HUES6 (cell line): Measurements from ENCODE around the gene BCL2.

Experiments
- H3K27ac ChIP-seq: 2 replicates; pipeline ENCODE4 v1.7.0; 2013; ENCODE audit warnings: low read depth, mild to moderate bottlenecking, low read length, inconsistent platforms
- H3K27me3 ChIP-seq: 2 replicates; pipeline ENCODE4 v1.6.1; 2013; ENCODE audit warnings: low read length; ENCODE audit not compliant: control insufficient read depth, insufficient read depth
- H3K36me3 ChIP-seq: 2 replicates; pipeline ENCODE4 v1.6.1; 2013; ENCODE audit warnings: low read length; ENCODE audit not compliant: control insufficient read depth, insufficient read depth
- H3K4me1 ChIP-seq: 2 replicates; pipeline ENCODE4 v1.6.1; 2013; ENCODE audit warnings: low read length; ENCODE audit not compliant: control insufficient read depth, insufficient read depth
- H3K4me3 ChIP-seq: 2 replicates; pipeline ENCODE4 v1.5.1; 2013; ENCODE audit warnings: low read depth, low read length
- H3K9ac ChIP-seq: one replicate; pipeline ENCODE4 v1.6.1; 2013; ENCODE audit warnings: mild to moderate bottlenecking, low read length
- H3K9me3 ChIP-seq: 2 replicates; pipeline ENCODE4 v1.6.1; 2013; ENCODE audit warnings: low read depth, low read length; ENCODE audit not compliant: control insufficient read depth, insufficient read depth

BCL2 gene

DNA sequence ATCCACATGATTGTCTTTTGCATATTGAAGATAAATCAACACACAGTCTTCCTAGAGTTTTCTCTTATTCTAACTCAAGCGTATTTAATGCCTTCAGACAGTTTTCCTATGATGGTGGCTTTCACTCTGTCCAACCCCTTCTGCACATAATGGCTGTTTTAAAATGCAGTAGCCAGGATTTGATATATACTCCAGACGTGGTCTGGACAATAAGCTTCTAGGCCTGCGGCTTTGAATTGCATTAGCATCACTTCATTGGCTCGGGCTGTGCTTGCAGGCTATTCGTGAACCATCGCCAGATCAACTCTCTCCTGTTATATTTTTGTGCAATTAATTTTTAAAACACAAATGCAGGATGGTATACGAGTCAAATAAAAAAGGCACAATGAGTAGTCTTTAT is 235.3 kb downstream of the BCL2 start:
- Histone ChIP-seq H3K4me1 (peaks cover 10% of the 10 kb centered on the region), H3K27me3 (no peaks in the 10 kb centered on the region), H3K4me3 (no peak overlapping the region), H3K9me3 (peaks cover 5% of the 10 kb centered on the region; the same call in 1 of the 2 replicates), H3K27ac (no peak overlapping the region), H3K36me3 (no peaks in the 10 kb centered on the region), H3K9ac (no peak overlapping the region)

DNA sequence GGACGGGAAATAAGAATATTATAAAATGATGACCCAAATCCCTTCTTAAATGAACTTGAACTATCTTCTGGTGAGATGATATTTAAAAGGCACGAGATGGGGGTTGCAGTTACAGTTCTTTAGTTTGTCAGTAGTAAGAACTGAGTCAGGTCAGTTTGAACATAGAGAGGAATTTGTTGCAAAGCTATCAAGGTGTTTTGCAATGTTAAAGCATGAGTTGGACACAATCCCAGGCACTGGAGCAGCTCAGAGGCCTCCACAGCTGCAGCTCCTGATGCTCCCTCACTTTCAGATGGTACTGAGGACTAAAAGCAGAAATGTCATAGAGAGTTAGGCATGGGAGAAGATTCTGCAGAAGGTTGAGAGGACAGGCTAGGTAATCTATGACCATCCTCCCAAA is 236.0 kb downstream of the BCL2 start:
- no peaks in the 10 kb centered on the region for H3K27me3 ChIP-seq
- no peak overlapping the region for H3K9ac ChIP-seq
- H3K4me1 ChIP-seq: peaks cover 8% of the 10 kb centered on the region
- H3K36me3 ChIP-seq: no peaks in the 10 kb centered on the region
- no peak overlapping the region for H3K4me3 ChIP-seq
- H3K27ac ChIP-seq: no peak overlapping the region
- H3K9me3 ChIP-seq: peaks cover 5% of the 10 kb centered on the region; the same call in 1 of the 2 replicates

DNA sequence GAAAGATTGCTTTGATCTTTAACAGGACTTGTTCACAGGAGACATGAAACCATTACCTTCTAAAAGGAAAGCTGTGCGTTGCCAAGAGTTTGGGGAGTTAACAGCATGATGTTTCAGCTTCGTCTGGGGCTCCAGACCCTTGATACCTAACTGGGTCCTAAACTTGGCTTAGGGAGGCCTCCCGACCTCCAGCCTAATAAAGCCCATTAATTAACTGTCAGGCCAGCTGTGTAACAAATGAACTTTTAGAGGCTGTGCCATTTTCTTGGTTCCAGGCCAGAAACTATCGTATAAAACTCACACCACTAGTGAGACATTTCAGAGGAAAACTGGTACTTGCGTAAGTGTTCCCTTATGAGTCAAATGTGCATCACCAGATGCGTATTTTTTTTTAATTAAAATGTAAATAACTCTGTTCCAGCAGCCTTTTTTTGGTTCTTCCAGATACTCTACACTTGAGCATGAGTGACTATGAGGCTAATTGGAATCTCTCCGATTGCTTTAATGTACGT is 236.5 kb downstream of the BCL2 start:
- no peak overlapping the region for H3K4me3 ChIP-seq
- peaks cover 3% of the 10 kb centered on the region; the same call in 1 of the 2 replicates for H3K4me1 ChIP-seq
- peaks cover 5% of the 10 kb centered on the region; the same call in 1 of the 2 replicates for H3K9me3 ChIP-seq
- no peaks in the 10 kb centered on the region for H3K27me3 ChIP-seq
- H3K36me3 ChIP-seq: no peaks in the 10 kb centered on the region
- no peak overlapping the region for H3K9ac ChIP-seq
- H3K27ac ChIP-seq: no peak overlapping the region

DNA sequence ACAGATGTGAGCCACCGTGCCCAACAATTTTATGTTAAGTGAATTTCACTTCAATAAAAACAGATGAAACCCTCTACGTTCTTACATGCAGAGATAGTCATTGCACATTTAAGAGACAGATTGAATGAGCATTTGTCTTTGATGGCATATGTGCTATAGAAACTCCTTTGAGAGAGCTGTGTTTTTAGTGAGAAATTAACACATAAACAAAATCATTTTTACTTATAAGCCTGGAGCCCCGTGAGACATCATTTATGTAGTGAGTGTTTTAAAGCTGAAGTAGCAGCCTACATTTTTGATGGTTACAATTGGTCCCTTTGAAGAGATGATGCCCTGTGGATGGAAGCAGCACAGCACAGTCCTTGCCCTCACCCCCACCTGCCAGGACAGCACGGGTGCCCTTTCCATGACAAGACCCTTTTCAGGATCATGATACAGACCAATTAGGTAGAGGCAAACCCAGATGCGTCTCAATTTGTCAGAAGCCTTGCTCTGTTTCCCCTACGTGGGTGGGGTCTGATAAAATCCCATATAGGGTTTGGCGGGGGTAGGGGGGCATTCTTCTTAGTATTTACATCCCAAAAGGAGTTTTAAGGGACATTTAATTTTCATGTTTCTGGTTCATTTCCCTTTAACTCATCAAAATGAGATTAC is 237.1 kb downstream of the BCL2 start:
- H3K4me3 ChIP-seq: no peak overlapping the region
- H3K36me3 ChIP-seq: no peaks in the 10 kb centered on the region
- H3K27me3 ChIP-seq: no peaks in the 10 kb centered on the region
- peaks cover 5% of the 10 kb centered on the region; the same call in 1 of the 2 replicates for H3K9me3 ChIP-seq
- H3K9ac ChIP-seq: no peak overlapping the region
- no peaks in the 10 kb centered on the region for H3K4me1 ChIP-seq
- no peak overlapping the region for H3K27ac ChIP-seq

DNA sequence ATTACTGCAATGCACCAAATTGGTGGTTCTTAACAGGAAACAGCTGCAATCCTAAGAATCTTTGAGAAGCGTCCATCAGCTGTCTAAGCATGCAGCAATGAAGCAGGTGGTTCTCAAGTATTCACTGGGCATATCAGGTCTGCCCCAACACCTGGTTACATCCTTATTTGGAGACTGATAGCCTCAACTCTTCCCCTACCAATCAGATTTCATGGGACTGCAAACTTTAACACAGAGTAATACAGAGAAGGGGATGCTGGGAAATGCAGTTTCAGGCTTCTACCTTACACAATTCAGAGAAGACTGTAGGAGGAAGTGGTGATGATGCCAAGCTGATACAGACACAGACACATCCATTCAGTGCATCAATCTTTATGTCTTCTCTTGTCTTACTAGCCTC is 240.5 kb downstream of the BCL2 start:
- Histone ChIP-seq H3K36me3 (no peaks in the 10 kb centered on the region), H3K4me1 (no peaks in the 10 kb centered on the region), H3K27me3 (no peaks in the 10 kb centered on the region), H3K9ac (no peak overlapping the region), H3K27ac (no peak overlapping the region), H3K9me3 (peaks cover 5% of the 10 kb centered on the region; the same call in 1 of the 2 replicates), H3K4me3 (no peak overlapping the region)

DNA sequence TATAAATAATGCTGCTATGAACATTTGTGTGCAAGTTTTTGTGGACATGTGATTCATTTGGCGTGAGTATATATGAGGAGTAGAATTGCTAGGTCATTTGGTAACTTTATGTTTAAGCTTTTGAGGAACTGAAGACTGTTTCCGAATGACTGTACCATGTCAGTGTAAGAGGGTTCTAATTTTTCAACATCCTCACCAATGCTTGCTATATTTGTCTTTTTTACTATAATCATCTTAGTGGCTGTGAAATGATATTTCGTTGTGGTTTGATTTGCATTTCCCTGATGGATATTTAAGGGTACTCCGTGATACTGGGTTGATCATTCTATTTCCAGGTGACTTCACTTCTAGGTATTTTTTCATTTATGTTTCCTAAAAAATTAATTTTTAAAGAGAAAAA is 241.1 kb downstream of the BCL2 start:
- H3K4me3 ChIP-seq: no peak overlapping the region
- no peaks in the 10 kb centered on the region for H3K27me3 ChIP-seq
- no peaks in the 10 kb centered on the region for H3K4me1 ChIP-seq
- H3K9me3 ChIP-seq: peaks cover 5% of the 10 kb centered on the region; the same call in 1 of the 2 replicates
- no peaks in the 10 kb centered on the region for H3K36me3 ChIP-seq
- no peak overlapping the region for H3K9ac ChIP-seq
- no peak overlapping the region for H3K27ac ChIP-seq

DNA sequence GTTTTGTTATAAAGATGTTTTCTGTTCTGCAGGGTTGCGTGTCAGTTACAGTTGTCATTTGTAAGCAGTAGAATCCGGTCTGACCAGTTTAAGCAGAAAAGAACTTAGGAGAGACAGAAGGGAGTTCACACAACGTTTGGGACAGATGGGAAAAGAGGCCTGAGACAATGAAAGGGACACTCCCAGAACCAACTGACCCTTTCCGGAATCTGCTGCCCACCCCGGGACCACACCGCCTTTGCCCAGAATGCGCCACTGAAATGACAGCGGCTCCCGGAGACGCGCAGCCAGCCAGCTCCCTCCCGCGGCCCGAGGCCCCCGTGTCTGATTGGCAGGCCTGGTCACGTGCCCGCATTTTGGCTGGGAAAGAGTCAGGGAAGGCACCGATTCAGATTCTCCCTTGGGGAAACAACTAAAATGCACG is 244.6 kb downstream of the BCL2 start:
- no peak overlapping the region for H3K9ac ChIP-seq
- no peaks in the 10 kb centered on the region for H3K4me1 ChIP-seq

DNA sequence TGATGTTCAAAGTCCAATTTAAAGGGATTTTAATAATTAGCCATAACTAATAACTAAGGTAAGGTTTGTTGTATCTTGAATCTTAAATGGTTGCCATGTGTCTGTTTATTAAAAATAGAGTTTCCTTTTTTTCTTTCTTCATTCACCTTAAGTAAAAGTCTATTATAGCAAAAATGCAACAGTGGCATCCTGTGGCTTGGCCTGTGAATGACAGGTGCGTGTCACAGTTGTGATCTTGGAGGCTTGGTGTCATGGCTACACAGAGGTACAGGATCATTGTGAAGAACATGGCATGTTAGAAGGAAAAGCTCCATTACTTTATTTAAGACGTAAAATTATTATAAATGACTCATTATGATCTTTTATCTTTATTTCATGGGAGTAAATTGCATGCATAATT is 246.1 kb downstream of the BCL2 start:
- H3K9me3 ChIP-seq: no peaks in the 10 kb centered on the region
- no peaks in the 10 kb centered on the region for H3K27me3 ChIP-seq
- H3K27ac ChIP-seq: no peak overlapping the region
- no peak overlapping the region for H3K4me3 ChIP-seq
- no peak overlapping the region for H3K9ac ChIP-seq
- H3K36me3 ChIP-seq: no peaks in the 10 kb centered on the region
- H3K4me1 ChIP-seq: no peaks in the 10 kb centered on the region

More for the DNA sequence above, 244.6 kb downstream of the BCL2 start:
- H3K27ac ChIP-seq: no peak overlapping the region
- peaks cover 4% of the 10 kb centered on the region; the same call in 1 of the 2 replicates for H3K9me3 ChIP-seq
- no peaks in the 10 kb centered on the region for H3K36me3 ChIP-seq
- no peaks in the 10 kb centered on the region for H3K27me3 ChIP-seq
- peak overlapping the region; percentile 67 for H3K4me3 ChIP-seq
